ENCODE results near the gene MEFV. TPM values are rescaled to one million over a fixed set of nuclear protein-coding genes. Genes with fewer than 3 reads are reported as not detected.

Gene MEFV
- total and polyA plus RNA-seq, 10 of the 15 experiments (the other 5 are each of a cell fraction or from before 2014, with no cell fraction given): 0.03 to 0.11 (median 0.09) TPM; not detected in 5

GRCh38 chr16:3194792-3195191 is 61.6 kb downstream of the MEFV start:
- WGBS (ENCODE audit: insufficient coverage, insufficient replicate concordance, low lambda C conversion rate, missing lambda C conversion rate): 70% methylated on average over 17 of the region's 20 CpGs
- no peak overlapping the region for H3K4me2 ChIP-seq (ENCODE audit: control insufficient read depth, insufficient read depth)
- no peaks in the 10 kb centered on the region for H4K20me1 ChIP-seq (ENCODE audit: control insufficient read depth, insufficient read depth)
- DNase-seq (ENCODE audit: low read depth, low spot score) (no peak), FAIRE-seq (no peak), ATAC-seq (no peak)
- no peaks in the 10 kb centered on the region for H3K79me2 ChIP-seq (ENCODE audit: control insufficient read depth, insufficient read depth, low read length)
- H3K27ac ChIP-seq (ENCODE audit: control insufficient read depth, insufficient read depth): no peak overlapping the region
- TF ChIP-seq TAF1 (IDR thresholded peaks at IDR 0.05; ENCODE audit: borderline replicate concordance, low read depth, low read length) (no peak), BRCA1 (IDR thresholded peaks at IDR 0.05; ENCODE audit: low read depth, low read length) (no peak), ZSCAN29 (IDR thresholded peaks at IDR 0.05) (no peak), SMARCA5 (IDR thresholded peaks at IDR 0.05) (no peak), ZNF24 (IDR thresholded peaks at IDR 0.05) (no peak), E2F8 (IDR thresholded peaks at IDR 0.05; ENCODE audit: low read depth, partially characterized antibody) (no peak), WRNIP1 (IDR thresholded peaks at IDR 0.05; ENCODE audit: borderline replicate concordance, low read depth, low read length) (no peak), NBN (IDR thresholded peaks at IDR 0.05) (no peak), YY1 (IDR thresholded peaks at IDR 0.05; ENCODE audit: low read depth, low read length) (no peak), ZNF384 (IDR thresholded peaks at IDR 0.05; ENCODE audit: borderline replicate concordance, low read depth, low read length) (no peak), ZZZ3 (IDR thresholded peaks at IDR 0.05; ENCODE audit: control insufficient read depth, insufficient read length, low read depth) (no peak), RUNX3 (IDR thresholded peaks at IDR 0.05; ENCODE audit: low read length) (no peak), ATF7 (IDR thresholded peaks at IDR 0.05; ENCODE audit: low read depth) (no peak), CUX1 (IDR thresholded peaks at IDR 0.05; ENCODE audit: insufficient replicate concordance, low read depth, low read length) (no peak), LARP7 (IDR thresholded peaks at IDR 0.05) (no peak), PAX8 (IDR thresholded peaks at IDR 0.05) (no peak), SREBF1 (IDR thresholded peaks at IDR 0.05; ENCODE audit: low read length) (no peak), ETV6 (conservative IDR thresholded peaks at IDR 0.05 in 1 of 2, IDR thresholded peaks at IDR 0.05 in 1 of 2; ENCODE audit: borderline replicate concordance in 1 of 2, low read depth in 1 of 2) (no peak)
- RAD21 ChIA-PET (ENCODE audit: unreplicated experiment): no interaction called here
- H3K4me1 ChIP-seq (ENCODE audit: control insufficient read depth, insufficient read depth, low read length): peaks cover 5% of the 10 kb centered on the region
- no peak overlapping the region for H3K9ac ChIP-seq (ENCODE audit: control insufficient read depth, insufficient read depth, low read length)
- H2AFZ ChIP-seq (ENCODE audit: control insufficient read depth, low read depth, low read length): no peak overlapping the region
- H3K9me3 ChIP-seq (replicated peaks; ENCODE audit: control insufficient read depth, insufficient read depth, low read length): no peaks in the 10 kb centered on the region; the same call in 2 of the 3 replicates
- H3K4me3 ChIP-seq: no peak overlapping the region
- SMC1A ChIA-PET (ENCODE audit: uncharacterized antibody, unreplicated experiment): no interaction called here
- intact Hi-C loops (cut with micrococcal nuclease; ENCODE audit: unreplicated experiment) (loop anchor here (5.0 kb wide), 1 partner anchor 88 kb away; the partner anchor contains the start of gene ZNF263), in situ Hi-C loops (cut with MboI) (no loop called here)
- no peaks in the 10 kb centered on the region for H3K36me3 ChIP-seq (ENCODE audit: control insufficient read depth in 2 of 2, insufficient read depth in 2 of 2, low read length in 1 of 2)
- POLR2A ChIA-PET: no interaction called here
- CTCF ChIA-PET: no interaction called here
- no TSS peak for BruUV-seq (replicated peaks)
- no peaks in the 10 kb centered on the region; a peak in 1 of 4 replicates for H3K27me3 ChIP-seq (replicated peaks in 1 of 2; ENCODE audit: control insufficient read depth in 2 of 2, insufficient read depth in 2 of 2, low read length in 1 of 2)
